HEK293 (cell line): ENCODE measurements around the gene PRC1.

ENCODE experiments used
- CTCF ChIA-PET: fragments of 350-600 bp; formaldehyde crosslinking; extraction: SDS; loops from one replicate; lab custom pipeline; 2021; ENCODE audit warnings: antibody characterized with exemption; lab: Yijun Ruan, JAX
- POLR2A ChIA-PET: fragments of 300-600 bp; formaldehyde crosslinking; extraction: SDS; loops from one replicate; lab custom pipeline; 2020; ENCODE audit warnings: antibody characterized with exemption, inconsistent platforms; lab: Yijun Ruan, JAX
- H3K27ac ChIP-seq: fragments of 200-500 bp; sonication (Bioruptor generic); 2 replicates; pipeline ENCODE4 v1.5.1; 2014; ENCODE audit warnings: low read depth, low read length, control low read depth, inconsistent platforms; ENCODE audit errors: extremely low read depth
- H3K36me3 ChIP-seq, 2 experiments: fragments of 200-500 bp in 1 of 2; sonication (Bioruptor generic) in 1 of 2; 1 replicate in 1 of 2; 2 replicates in 1 of 2; pipeline ENCODE4 v1.5.1; 2014 to 2017; ENCODE audit warnings: inconsistent platforms in 2 of 2, low read length in 2 of 2; ENCODE audit not compliant: control insufficient read depth in 2 of 2, insufficient read depth in 1 of 2
- H3K4me1 ChIP-seq: fragments of 200-500 bp; sonication (Bioruptor generic); 2 replicates; pipeline ENCODE4 v1.5.1; 2014; ENCODE audit warnings: mild to moderate bottlenecking, low read length, inconsistent platforms; ENCODE audit not compliant: control insufficient read depth, insufficient read depth
- H3K4me3 ChIP-seq: 2 replicates; pipeline ENCODE4 v1.5.1; 2011; ENCODE audit warnings: low read depth, mild to moderate bottlenecking, control low read depth, low read length, moderate library complexity
- H3K9me3 ChIP-seq: fragments of 200-500 bp; sonication (Bioruptor generic); 2 replicates; pipeline ENCODE4 v1.5.1; 2014; ENCODE audit warnings: low read depth, low read length, inconsistent platforms; ENCODE audit not compliant: control insufficient read depth, insufficient read depth
- KLF8 ChIP-seq: fragments of 450-650 bp; formaldehyde crosslinking; IDR thresholded peaks from 2 replicates; pipeline ENCODE4 v1.5.1; 2016; ENCODE audit warnings: missing biosample characterization, missing genetic modification characterization
- PRDM1 ChIP-seq: fragments of 450-650 bp; formaldehyde crosslinking; IDR thresholded peaks from 2 replicates; pipeline ENCODE4; 2016; ENCODE audit warnings: missing biosample characterization, missing genetic modification characterization
- PRDM2 ChIP-seq: fragments of 450-650 bp; formaldehyde crosslinking; IDR thresholded peaks from 2 replicates; pipeline ENCODE4 v1.5.1; 2016; ENCODE audit warnings: missing biosample characterization, missing genetic modification characterization, borderline replicate concordance
- SCRT1 ChIP-seq: fragments of 450-650 bp; formaldehyde crosslinking; IDR thresholded peaks from 2 replicates; pipeline ENCODE4 v1.5.1; 2016; ENCODE audit warnings: missing biosample characterization, missing genetic modification characterization, borderline replicate concordance
- SCRT2 ChIP-seq: fragments of 450-650 bp; formaldehyde crosslinking; IDR thresholded peaks from 2 replicates; pipeline ENCODE4 v1.5.1; 2016; ENCODE audit warnings: missing biosample characterization, missing genetic modification characterization
- ZBTB26 ChIP-seq: fragments of 450-650 bp; formaldehyde crosslinking; optimal IDR thresholded peaks from 2 replicates; pipeline ENCODE3; 2016; ENCODE audit warnings: missing biosample characterization, mild to moderate bottlenecking, missing genetic modification characterization
- ZBTB48 ChIP-seq: fragments of 450-650 bp; formaldehyde crosslinking; IDR thresholded peaks from 2 replicates; pipeline ENCODE4 v1.5.1; 2016; ENCODE audit warnings: missing biosample characterization, missing genetic modification characterization
- ZNF18 ChIP-seq: fragments of 450-650 bp; formaldehyde crosslinking; IDR thresholded peaks from 2 replicates; pipeline ENCODE4 v1.5.1; 2016; ENCODE audit warnings: missing biosample characterization, missing genetic modification characterization
- ZNF214 ChIP-seq: fragments of 450-650 bp; formaldehyde crosslinking; IDR thresholded peaks from 2 replicates; pipeline ENCODE4 v1.5.1; 2017; ENCODE audit warnings: missing biosample characterization, mild to moderate bottlenecking, missing genetic modification characterization, borderline replicate concordance
- ZNF266 ChIP-seq: fragments of 450-650 bp; formaldehyde crosslinking; IDR thresholded peaks from 2 replicates; pipeline ENCODE4 v1.5.1; 2016; ENCODE audit warnings: missing biosample characterization, missing genetic modification characterization, low read depth
- ZNF280D ChIP-seq: fragments of 450-650 bp; formaldehyde crosslinking; IDR thresholded peaks from 2 replicates; pipeline ENCODE4 v1.5.1; 2016; ENCODE audit warnings: missing biosample characterization, missing genetic modification characterization
- ZNF311 ChIP-seq: fragments of 450-650 bp; formaldehyde crosslinking; IDR thresholded peaks from 2 replicates; pipeline ENCODE4 v1.5.1; 2017; ENCODE audit warnings: missing biosample characterization, missing genetic modification characterization, borderline replicate concordance
- ZNF394 ChIP-seq: fragments of 450-650 bp; formaldehyde crosslinking; IDR thresholded peaks from 2 replicates; pipeline ENCODE4 v1.5.1; 2016; ENCODE audit warnings: missing biosample characterization, missing genetic modification characterization, mild to moderate bottlenecking, moderate library complexity, borderline replicate concordance
- ZNF488 ChIP-seq: fragments of 450-650 bp; formaldehyde crosslinking; IDR thresholded peaks from 2 replicates; pipeline ENCODE4 v1.5.1; 2016; ENCODE audit warnings: missing biosample characterization, missing genetic modification characterization
- ZNF510 ChIP-seq: fragments of 450-650 bp; formaldehyde crosslinking; IDR thresholded peaks from 2 replicates; pipeline ENCODE4 v1.5.1; 2018; ENCODE audit warnings: mild to moderate bottlenecking, missing genetic modification characterization, missing biosample characterization; ENCODE audit not compliant: insufficient replicate concordance
- ZNF580 ChIP-seq: fragments of 450-650 bp; formaldehyde crosslinking; IDR thresholded peaks from 2 replicates; pipeline ENCODE4 v1.5.1; 2016; ENCODE audit warnings: missing biosample characterization, missing genetic modification characterization
- ZNF660 ChIP-seq: fragments of 450-650 bp; IDR thresholded peaks from 2 replicates; pipeline ENCODE4 v1.5.1; 2018; ENCODE audit warnings: missing biosample characterization, mild to moderate bottlenecking, missing genetic modification characterization
- ZNF707 ChIP-seq: fragments of 450-650 bp; formaldehyde crosslinking; IDR thresholded peaks from 2 replicates; pipeline ENCODE4 v1.5.1; 2016; ENCODE audit warnings: missing biosample characterization, missing genetic modification characterization
- ZNF777 ChIP-seq: fragments of 450-650 bp; formaldehyde crosslinking; IDR thresholded peaks from 2 replicates; pipeline ENCODE4 v1.5.1; 2017; ENCODE audit warnings: missing biosample characterization, missing genetic modification characterization, borderline replicate concordance
- ZSCAN23 ChIP-seq: fragments of 450-650 bp; formaldehyde crosslinking; IDR thresholded peaks from 2 replicates; pipeline ENCODE4 v1.5.1; 2016; ENCODE audit warnings: missing biosample characterization, missing genetic modification characterization

The PRC1 gene

GRCh38 chr15:90990446-90990845 is 3.9 kb downstream of the PRC1 start:
- ChIA-PET CTCF (interaction anchor here (0.7 to 0.9 kb wide), 2 partner anchors 42 to 88 kb away, joined by 3 read pairs; no protein-coding TSS in a partner anchor), POLR2A (no interaction called here)
- TF ChIP-seq ZNF488 (tag by site-specific recombination) (no peak), ZNF280D (no peak), ZBTB48 (no peak), ZNF311 (tag by site-specific recombination) (no peak), ZNF214 (no peak), ZNF266 (tag by site-specific recombination) (no peak), PRDM2 (tag by site-specific recombination) (no peak), KLF8 (tag by site-specific recombination) (no peak), ZNF707 (tag by site-specific recombination) (no peak), ZNF394 (tag by site-specific recombination) (no peak), ZNF18 (no peak), ZNF777 (no peak), ZNF510 (no peak), ZBTB26 (tag by site-specific recombination) (no peak), ZNF660 (tag by site-specific recombination) (no peak), ZSCAN23 (tag by site-specific recombination) (no peak), PRDM1 (tag by site-specific recombination) (no peak), SCRT2 (no peak), ZNF580 (tag by site-specific recombination) (no peak), SCRT1 (tag by site-specific recombination) (no peak)
- no peak overlapping the region for H3K27ac ChIP-seq
- H3K36me3 ChIP-seq, result peaks cover 7 to 31% of the 10 kb centered on the region in 2 experiments
- H3K4me3 ChIP-seq, result no peak overlapping the region
- peaks cover 33% of the 10 kb centered on the region for H3K4me1 ChIP-seq
- no peaks in the 10 kb centered on the region for H3K9me3 ChIP-seq
